Mucosa of descending colon (tissue), 3 donors: ENCODE measurements around the gene RNU7-1. TPM values are rescaled to one million over a fixed set of nuclear protein-coding genes. Genes with fewer than 3 reads are reported as not detected.

Experiments
- ATAC-seq: fragments of 200-7000 bp; cut with Tn5 transposase; one replicate; pipeline ENCODE4 v1.9.1; 2020; ENCODE audit warnings: mild to moderate bottlenecking, moderate library complexity
- DNase-seq, 3 donors: peaks; one replicate each; pipeline ENCODE4 v3.0.0-alpha.2; 2020
- H3K36me3 ChIP-seq: fragments of 200-600 bp; one replicate; pipeline ENCODE4 v1.8.0; 2021; ENCODE audit warnings: low read depth, mild to moderate bottlenecking
- H3K4me1 ChIP-seq: fragments of 200-600 bp; one replicate; pipeline ENCODE4 v1.8.0; 2021; ENCODE audit warnings: low read depth, mild to moderate bottlenecking
- H3K4me3 ChIP-seq: fragments of 200-600 bp; one replicate; pipeline ENCODE4 v1.8.0; 2021; ENCODE audit warnings: mild to moderate bottlenecking
- H3K9me3 ChIP-seq: fragments of 200-600 bp; one replicate; pipeline ENCODE4 v1.8.0; 2021; ENCODE audit warnings: mild to moderate bottlenecking
- intact Hi-C, 2 donors: fragments of 100-400 bp; cut with DNase I in 1 of 2; cut with micrococcal nuclease in 1 of 2; formaldehyde crosslinking; loops; one replicate each; pipeline versions ENCODE4 v1.11.0 to v1.11.1; 2022; cut with DNase I, micrococcal nuclease
- total RNA-seq, 3 donors: library from RNA; stranded (reverse); fragmentation: NEBNext Ultra II Directional in 2 of 3; extraction: Animal tissue kit (Norgen Biotek cat#: 25700) in 2 of 3; gene quantifications; one replicate each; pipeline versions ENCODE4 v1.2.1 to v1.2.4, GENCODE V29; 2021 to 2023
- TF ChIP-seq, protein P1 (sequence below): fragments of 200-600 bp; IDR thresholded peaks from one replicate; pipeline ENCODE4 v1.8.0; 2022; ENCODE audit warnings: antibody characterized with exemption, mild to moderate bottlenecking
- donor health status: DM: no; HTN: no; CAD: no; lungs with moderate emphysema.
- donor health status: DM: no; HTN: no; CAD: no.
- donor health status: DM: no; HTN: yes; CAD: no.

Gene RNU7-1
- total RNA-seq, 3 donors from 2014 or later: not detected

DNA sequence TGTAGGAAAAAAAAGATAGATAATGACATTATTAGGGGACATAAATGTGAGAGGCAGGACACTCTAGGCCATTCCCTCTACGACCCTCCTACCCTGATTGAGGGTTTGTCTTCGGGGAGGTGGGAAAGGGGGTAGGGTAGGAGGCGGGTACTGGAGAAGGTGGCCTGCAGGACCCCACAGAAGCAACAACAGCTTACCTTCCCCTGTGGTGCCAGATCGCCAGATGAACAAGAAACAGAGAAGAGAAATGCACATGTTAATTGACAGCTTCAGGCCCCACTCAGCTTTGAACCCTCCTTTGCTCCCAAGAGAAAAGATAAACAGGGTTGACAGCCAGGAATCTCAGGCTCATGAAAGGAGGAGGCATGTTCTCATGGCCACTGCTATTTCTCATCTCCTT is 22.1 kb downstream of the RNU7-1 start:
- TF ChIP-seq, protein P1, sequence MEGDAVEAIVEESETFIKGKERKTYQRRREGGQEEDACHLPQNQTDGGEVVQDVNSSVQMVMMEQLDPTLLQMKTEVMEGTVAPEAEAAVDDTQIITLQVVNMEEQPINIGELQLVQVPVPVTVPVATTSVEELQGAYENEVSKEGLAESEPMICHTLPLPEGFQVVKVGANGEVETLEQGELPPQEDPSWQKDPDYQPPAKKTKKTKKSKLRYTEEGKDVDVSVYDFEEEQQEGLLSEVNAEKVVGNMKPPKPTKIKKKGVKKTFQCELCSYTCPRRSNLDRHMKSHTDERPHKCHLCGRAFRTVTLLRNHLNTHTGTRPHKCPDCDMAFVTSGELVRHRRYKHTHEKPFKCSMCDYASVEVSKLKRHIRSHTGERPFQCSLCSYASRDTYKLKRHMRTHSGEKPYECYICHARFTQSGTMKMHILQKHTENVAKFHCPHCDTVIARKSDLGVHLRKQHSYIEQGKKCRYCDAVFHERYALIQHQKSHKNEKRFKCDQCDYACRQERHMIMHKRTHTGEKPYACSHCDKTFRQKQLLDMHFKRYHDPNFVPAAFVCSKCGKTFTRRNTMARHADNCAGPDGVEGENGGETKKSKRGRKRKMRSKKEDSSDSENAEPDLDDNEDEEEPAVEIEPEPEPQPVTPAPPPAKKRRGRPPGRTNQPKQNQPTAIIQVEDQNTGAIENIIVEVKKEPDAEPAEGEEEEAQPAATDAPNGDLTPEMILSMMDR: no peak
- no peak for ATAC-seq
- no peak for DNase-seq

DNA sequence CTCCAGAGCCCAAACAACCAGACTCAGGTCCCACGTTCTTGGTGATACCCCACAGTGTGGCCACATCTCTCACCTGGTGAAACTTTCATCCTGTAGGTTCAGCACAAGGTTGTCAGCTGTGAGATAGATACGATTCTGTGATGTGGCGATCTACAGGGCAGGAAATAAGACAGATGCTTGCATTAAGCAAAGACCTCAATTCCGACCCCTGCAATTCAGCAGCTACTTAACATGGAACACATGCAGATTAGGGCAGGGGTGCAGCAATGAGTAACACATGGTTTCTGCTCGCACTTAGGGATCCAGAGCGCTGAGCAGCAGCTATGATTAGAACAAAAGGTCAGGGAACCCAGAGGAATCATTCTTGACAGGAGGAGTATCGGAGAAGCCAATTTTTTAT is 22.7 kb downstream of the RNU7-1 start:
- TF ChIP-seq, protein P1: no peak
- Histone ChIP-seq H3K9me3 (no peaks in the 10 kb centered on the region), H3K4me1 (peaks cover 30% of the 10 kb centered on the region), H3K4me3 (no peak overlapping the region), H3K36me3 (no peaks in the 10 kb centered on the region)
- no peak for DNase-seq
- no peak for ATAC-seq
- intact Hi-C loops: no loop called here

More for the DNA sequence above, 22.1 kb downstream of the RNU7-1 start:
- H3K4me1 ChIP-seq: peaks cover 35% of the 10 kb centered on the region
- H3K4me3 ChIP-seq: no peak overlapping the region
- no peaks in the 10 kb centered on the region for H3K36me3 ChIP-seq
- no peaks in the 10 kb centered on the region for H3K9me3 ChIP-seq
- intact Hi-C loops: no loop called here

DNA sequence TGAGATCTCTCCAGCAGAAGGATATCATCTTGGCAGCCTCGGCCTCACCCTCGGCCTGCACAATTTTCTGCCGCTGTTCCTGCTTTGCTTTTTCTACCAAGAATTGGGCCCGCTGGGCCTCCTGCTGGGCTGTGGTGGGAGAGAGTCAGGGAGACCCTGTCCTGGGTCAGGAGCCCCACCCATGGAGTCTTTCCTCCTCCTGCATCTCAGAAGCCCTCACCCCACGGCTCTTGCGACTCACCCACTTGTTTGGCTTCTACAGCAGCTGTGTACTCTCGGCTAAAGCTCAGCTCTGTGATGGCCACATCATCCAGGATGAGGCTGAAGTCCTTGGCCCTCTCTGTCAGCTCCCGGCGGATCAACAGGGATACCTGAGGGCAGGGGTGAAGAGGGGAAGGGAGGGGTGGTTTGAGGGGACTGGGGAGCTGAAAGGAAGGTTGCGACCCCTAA is 24.1 kb downstream of the RNU7-1 start:
- intact Hi-C loops: no loop called here
- ATAC-seq (no peak), DNase-seq (no peak)
- Histone ChIP-seq H3K36me3 (no peaks in the 10 kb centered on the region), H3K4me1 (peaks cover 34% of the 10 kb centered on the region), H3K9me3 (no peaks in the 10 kb centered on the region), H3K4me3 (no peak overlapping the region)
- TF ChIP-seq, protein P1: no peak

DNA sequence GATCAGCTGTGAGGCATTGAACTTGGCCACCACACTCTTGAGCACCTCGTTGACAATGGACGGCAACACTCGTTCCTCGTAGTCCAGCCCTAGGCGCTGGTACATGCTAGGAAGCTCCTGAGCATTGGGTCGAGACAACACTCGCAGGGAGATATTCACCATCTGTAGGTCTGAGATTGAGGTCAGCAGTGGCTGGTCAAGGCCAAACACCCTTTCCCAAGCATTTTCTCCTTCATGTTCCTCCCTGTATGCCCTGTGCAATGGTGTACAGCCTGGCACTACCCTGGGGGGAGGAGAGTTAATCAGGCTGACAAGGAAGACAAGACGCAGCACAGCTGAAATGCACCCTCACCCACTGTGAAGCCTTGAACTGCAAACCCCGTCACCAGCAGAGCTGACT is 24.8 kb downstream of the RNU7-1 start:
- TF ChIP-seq, protein P1: no peak
- no peaks in the 10 kb centered on the region for H3K36me3 ChIP-seq
- H3K4me1 ChIP-seq: peaks cover 34% of the 10 kb centered on the region
- ATAC-seq (no peak), DNase-seq (no peak)
- intact Hi-C loops: no loop called here
- no peaks in the 10 kb centered on the region for H3K9me3 ChIP-seq
- H3K4me3 ChIP-seq: no peak overlapping the region

DNA sequence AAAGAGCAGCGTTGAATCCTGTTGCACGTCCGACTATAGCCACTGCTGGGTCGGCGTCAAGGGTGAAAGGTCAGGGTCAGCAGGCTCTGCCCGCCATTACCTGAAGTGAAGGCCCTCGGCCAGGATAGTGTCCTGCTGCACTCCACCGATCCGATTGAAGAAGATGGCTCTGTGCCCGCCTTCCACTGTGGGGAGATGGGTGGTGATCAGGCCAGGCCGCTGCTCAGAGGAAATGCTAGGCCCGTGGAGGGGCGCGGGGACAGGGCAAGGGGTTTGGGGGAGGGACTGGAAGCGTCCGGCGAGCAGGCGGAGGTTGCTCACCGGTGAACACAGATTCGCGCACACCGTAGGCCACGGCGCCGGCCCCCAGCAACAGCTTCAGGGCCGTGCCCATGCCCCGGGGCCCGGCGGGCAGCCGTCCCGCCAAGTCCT is 26.5 kb downstream of the RNU7-1 start:
- ATAC-seq (peak; percentile 35), DNase-seq (peak in 1 of 3 donors; percentile 51)
- TF ChIP-seq, protein P1: no peak
- Histone ChIP-seq H3K4me1 (peaks cover 34% of the 10 kb centered on the region), H3K4me3 (peak overlapping the region; percentile 60), H3K36me3 (no peaks in the 10 kb centered on the region), H3K9me3 (no peaks in the 10 kb centered on the region)
- intact Hi-C loops: no loop called here

DNA sequence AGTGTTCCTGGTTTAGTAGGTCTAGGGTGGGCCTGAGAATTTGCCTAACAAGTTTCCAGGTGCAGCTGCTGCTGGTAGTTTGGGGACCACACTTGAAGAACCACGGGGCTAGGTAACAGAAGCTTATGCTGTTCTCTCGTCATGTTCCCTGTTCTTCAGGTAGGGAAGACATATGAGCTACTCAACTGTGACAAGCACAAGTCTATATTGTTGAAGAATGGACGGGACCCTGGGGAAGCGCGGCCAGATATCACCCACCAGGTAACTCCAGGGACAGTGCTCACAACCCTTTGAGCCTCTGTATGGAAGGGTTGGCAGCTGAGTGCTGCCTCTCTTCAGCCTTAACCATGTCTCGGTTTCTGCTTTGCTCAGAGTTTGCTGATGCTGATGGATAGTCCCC is 30.6 kb downstream of the RNU7-1 start:
- no peak for DNase-seq
- ATAC-seq: no peak
- Histone ChIP-seq H3K4me3 (no peak overlapping the region), H3K4me1 (peaks cover 12% of the 10 kb centered on the region), H3K36me3 (no peaks in the 10 kb centered on the region), H3K9me3 (no peaks in the 10 kb centered on the region)
- intact Hi-C loops: no loop called here
- TF ChIP-seq, protein P1: no peak
